ENCODE measurements around the gene KIF12. TPM values are rescaled to one million over a fixed set of nuclear protein-coding genes. Genes with fewer than 3 reads are reported as not detected.

The KIF12 gene
- total RNA-seq, 4 donors from 2014 or later = 1.2 TPM; not detected in 3

DNA sequence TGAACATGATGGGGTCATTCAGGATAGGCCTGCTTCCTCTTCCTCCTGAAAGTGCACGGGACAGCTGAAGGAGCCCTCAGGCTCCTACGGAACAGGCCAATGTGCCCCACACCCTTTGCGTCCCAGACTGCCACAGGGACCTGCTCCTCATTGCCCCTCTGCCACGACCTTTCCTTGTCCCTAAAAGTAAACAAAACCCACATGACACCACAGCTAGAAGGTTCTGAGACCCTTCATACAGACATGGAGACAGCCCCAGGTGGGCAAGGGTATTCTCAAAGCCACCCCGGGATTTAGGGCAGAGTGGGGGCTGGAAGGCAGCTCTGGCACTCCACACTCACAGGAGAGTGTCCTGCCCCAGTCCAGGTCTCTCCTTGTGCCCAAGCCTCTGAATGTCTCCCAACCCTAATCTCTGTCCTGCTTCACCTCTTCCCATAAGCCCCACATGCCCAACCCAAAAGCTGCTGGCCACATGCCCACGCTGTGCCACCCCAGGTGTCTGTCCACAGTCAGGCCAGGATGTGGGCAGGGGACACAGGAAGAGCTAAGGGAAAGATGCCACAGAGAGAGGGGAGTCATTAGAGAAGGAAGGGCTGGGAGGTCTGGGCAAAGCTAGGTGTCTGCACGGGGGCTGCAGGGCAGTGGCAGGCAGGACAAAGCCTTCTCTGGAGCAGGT, 21.8 kb downstream of the KIF12 start:
- no peak for DNase-seq
- 60 to 90% methylated on average over 1 of the region's 7 CpGs for WGBS, 2 donors
- peaks cover 0 to 35% (median 0%) of the 10 kb centered on the region in 4 donors for H3K27me3 ChIP-seq
- H3K27ac ChIP-seq = no peak overlapping the region
- no peaks in the 10 kb centered on the region for H3K9me3 ChIP-seq
- intact Hi-C loops (cut with DNase I) = no loop called here
- no peak for TF ChIP-seq POLR2A (IDR thresholded peaks at IDR 0.05)
- TF ChIP-seq, protein P1, sequence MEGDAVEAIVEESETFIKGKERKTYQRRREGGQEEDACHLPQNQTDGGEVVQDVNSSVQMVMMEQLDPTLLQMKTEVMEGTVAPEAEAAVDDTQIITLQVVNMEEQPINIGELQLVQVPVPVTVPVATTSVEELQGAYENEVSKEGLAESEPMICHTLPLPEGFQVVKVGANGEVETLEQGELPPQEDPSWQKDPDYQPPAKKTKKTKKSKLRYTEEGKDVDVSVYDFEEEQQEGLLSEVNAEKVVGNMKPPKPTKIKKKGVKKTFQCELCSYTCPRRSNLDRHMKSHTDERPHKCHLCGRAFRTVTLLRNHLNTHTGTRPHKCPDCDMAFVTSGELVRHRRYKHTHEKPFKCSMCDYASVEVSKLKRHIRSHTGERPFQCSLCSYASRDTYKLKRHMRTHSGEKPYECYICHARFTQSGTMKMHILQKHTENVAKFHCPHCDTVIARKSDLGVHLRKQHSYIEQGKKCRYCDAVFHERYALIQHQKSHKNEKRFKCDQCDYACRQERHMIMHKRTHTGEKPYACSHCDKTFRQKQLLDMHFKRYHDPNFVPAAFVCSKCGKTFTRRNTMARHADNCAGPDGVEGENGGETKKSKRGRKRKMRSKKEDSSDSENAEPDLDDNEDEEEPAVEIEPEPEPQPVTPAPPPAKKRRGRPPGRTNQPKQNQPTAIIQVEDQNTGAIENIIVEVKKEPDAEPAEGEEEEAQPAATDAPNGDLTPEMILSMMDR (IDR thresholded peaks at IDR 0.05) = no peak
- H3K4me3 ChIP-seq = no peak overlapping the region
- peaks cover 7 to 14% (median 7%) of the 10 kb centered on the region in 3 donors for H3K4me1 ChIP-seq
- H3K36me3 ChIP-seq = no peaks in the 10 kb centered on the region

DNA sequence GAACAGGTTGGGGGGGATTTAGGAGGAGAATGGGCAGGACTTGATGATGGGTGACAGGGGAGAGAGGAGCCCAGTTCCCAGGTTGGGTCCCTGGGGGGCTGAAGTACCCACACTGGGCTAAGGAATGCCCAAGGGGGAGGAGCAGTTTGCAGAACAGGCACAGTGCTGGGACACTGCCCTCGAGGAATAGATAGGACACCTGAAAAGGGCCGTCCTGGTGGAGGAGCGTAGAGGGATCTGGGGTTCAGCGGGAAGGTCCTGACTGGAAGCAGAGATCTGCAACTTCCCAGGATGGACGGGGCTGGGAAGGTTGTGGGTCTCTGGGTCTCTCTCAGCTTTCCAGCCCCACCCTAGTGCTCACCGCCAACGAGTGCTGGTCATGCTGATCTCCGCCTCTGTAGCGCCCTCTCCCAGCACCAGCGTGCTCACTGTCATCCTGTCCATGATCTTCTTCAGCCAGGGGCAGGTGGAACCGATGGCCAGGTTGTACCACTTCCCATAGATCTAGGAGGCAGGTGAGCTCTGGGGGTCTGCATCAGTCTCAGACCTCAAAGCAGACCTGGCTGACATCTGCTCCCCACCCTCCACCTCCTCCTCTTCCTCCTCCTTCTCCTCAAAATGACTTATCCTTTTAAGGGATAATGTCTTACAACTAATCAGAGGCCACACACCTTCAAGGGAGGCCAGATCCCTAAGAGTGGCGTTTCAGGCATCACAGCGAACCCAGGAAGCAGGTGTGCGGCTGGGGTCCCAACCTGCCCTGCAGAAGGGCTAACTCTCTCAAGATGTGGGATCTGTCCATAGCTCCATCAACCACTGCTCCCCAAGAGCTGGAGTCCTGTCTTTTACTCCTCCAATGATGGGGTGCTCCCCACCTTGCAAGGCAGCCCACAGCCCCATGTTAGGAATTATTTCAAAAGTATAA, 22.6 kb downstream of the KIF12 start:
- Histone ChIP-seq H3K4me3 (no peak overlapping the region), H3K36me3 (no peaks in the 10 kb centered on the region), H3K9me3 (no peaks in the 10 kb centered on the region), H3K4me1 (peaks cover 12 to 22% (median 15%) of the 10 kb centered on the region in 3 donors), H3K27me3 (peaks cover 0 to 35% (median 0%) of the 10 kb centered on the region in 4 donors), H3K27ac (no peak overlapping the region)
- no peak for DNase-seq
- no peak for TF ChIP-seq POLR2A (IDR thresholded peaks at IDR 0.05)
- TF ChIP-seq, protein P1 (IDR thresholded peaks at IDR 0.05) = no peak
- intact Hi-C loops (cut with DNase I) = no loop called here
- 71 to 78% methylated on average over 10 to 13 of the region's 14 CpGs for WGBS, 2 donors

DNA sequence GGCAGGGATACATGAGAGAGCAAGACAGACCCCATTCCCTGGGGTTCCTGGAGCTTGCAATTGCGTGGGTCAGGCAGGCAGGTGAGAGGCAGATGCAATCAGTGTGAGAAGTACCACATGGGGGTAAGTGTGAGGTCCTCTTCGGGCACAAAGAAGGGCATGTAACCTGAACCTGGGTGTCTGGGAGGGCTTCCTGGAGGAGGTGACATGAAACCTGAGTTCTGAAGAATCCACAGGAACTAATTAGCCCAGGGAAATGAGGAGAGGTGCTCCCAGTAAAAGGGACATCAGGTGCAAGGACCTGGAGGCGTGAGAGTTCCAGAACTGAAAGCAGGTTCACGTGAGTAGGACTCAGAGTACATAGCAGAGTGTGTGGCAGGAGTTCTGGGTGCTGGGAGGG, 23.5 kb downstream of the KIF12 start:
- intact Hi-C loops (cut with DNase I) = no loop called here
- no peak overlapping the region for H3K27ac ChIP-seq
- no peaks in the 10 kb centered on the region for H3K36me3 ChIP-seq
- H3K9me3 ChIP-seq = no peaks in the 10 kb centered on the region
- H3K4me3 ChIP-seq = no peak overlapping the region
- DNase-seq = no peak
- WGBS, 2 donors = 66 to 80% methylated on average over 3 to 4 of the region's 4 CpGs
- H3K4me1 ChIP-seq = peaks cover 15 to 31% (median 24%) of the 10 kb centered on the region in 3 donors
- peaks cover 0 to 35% (median 0%) of the 10 kb centered on the region in 4 donors for H3K27me3 ChIP-seq
- TF ChIP-seq, protein P1 (IDR thresholded peaks at IDR 0.05) = no peak
- TF ChIP-seq POLR2A (IDR thresholded peaks at IDR 0.05) = no peak

DNA sequence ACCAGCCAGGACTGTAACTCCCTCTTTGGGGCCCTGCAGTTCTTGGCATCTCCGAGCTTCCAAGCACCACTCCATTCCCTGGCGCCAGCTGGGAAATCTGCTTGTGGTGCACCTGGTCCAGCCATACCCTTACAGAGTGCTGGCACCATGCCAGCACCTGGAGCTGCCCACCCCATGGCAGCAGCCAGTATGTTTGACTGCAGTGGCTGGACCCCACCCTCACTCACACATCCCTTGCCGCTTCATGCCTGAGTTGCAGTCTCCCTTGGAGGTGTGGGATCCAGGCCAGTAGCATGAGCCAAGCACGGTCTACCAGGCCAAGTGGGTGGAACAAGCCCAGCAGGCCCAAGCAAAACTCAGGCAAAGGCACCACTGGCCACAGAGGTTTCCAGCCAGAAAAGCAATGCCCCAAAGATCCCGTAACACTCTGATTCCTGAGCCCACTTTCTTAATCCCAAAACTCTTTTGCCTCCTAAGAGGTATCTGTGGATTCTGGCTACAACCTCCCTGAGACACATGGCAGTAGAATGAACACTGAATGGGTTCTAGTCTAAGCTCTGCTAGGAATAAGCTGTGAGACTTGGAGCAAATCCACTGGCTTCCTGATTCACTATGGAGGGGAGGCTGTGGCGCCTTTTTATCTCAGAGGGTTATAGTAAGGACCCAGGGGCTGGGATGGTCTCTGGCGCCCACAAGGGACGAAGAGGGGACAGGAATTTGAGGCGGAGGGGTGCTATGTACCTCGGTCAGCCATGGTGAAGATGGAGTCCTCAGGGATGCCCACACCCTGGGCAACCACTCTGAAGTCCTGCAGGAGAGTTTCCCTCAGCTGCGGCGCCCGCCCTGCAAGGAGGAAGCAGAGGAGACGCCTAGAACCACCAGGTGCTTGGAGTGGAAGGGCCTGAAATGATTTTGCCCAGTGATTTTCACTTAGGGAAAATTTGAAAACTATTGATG, 26.6 kb downstream of the KIF12 start:
- DNase-seq = no peak
- H3K4me1 ChIP-seq = peaks cover 15 to 32% (median 26%) of the 10 kb centered on the region in 3 donors
- H3K4me3 ChIP-seq = no peak overlapping the region
- TF ChIP-seq, protein P1 (IDR thresholded peaks at IDR 0.05) = no peak
- no peak for TF ChIP-seq POLR2A (IDR thresholded peaks at IDR 0.05)
- intact Hi-C loops (cut with DNase I) = no loop called here
- H3K9me3 ChIP-seq = no peaks in the 10 kb centered on the region
- peaks cover 0 to 25% (median 0%) of the 10 kb centered on the region in 4 donors for H3K27me3 ChIP-seq
- WGBS, 2 donors = 23 to 56% methylated on average over 10 to 11 of the region's 14 CpGs
- no peaks in the 10 kb centered on the region for H3K36me3 ChIP-seq
- H3K27ac ChIP-seq = peak overlapping the region in 2 of 4 donors; percentile 5 to 9

All from esophagus squamous epithelium (tissue), 5 donors.